H54 (cell line): ENCODE measurements around the gene C1orf116.

ENCODE experiments used
- DNase-seq: peaks from one replicate; pipeline ENCODE4 v3.0.0; 2011; ENCODE audit warnings: low spot score, mixed read lengths; ENCODE audit not compliant: insufficient read length
- FAIRE-seq: peaks from 3 replicates; lab custom pipeline; 2011; peaks lifted over from hg19 to GRCh38; lab: Jason Lieb, UNC
- POLR2A ChIP-seq: IDR thresholded peaks from 2 replicates; pipeline ENCODE4 v1.6.1; 2011; ENCODE audit warnings: low read depth, mild to moderate bottlenecking, low read length

Gene C1orf116

DNA sequence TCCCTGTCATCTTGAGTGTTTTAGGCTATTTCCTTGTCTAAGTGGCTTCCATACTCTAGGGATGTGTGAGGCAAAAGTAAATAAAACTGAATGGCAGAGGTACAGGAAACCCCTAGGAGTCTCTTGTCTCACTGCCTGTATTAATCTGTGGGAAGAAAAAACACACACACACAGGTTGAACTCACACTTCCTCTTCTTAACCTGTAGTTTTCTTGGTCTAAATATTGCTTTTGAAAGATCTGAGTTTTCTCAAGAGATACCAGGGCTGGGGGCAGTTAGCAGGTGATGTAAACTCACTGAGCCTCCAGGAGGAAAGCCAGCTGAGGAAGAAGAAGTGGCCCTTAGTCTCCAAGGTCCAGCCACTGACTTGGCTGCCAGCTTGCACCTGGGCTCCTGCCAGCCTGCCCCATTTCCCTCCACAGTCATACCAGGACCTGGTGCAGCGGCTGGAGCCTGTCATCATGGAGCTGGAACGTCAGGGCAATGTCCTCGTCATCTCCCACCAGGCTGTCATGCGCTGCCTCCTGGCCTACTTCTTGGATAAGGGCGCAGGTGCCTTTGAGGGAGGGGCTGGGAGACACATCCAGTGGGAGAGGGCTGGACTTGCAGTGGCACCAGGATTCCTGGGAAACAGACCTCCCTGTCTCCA lies 37.4 kb upstream of the C1orf116 start:
- FAIRE-seq (no peak), DNase-seq (no peak)
- no peak for TF ChIP-seq POLR2A

DNA sequence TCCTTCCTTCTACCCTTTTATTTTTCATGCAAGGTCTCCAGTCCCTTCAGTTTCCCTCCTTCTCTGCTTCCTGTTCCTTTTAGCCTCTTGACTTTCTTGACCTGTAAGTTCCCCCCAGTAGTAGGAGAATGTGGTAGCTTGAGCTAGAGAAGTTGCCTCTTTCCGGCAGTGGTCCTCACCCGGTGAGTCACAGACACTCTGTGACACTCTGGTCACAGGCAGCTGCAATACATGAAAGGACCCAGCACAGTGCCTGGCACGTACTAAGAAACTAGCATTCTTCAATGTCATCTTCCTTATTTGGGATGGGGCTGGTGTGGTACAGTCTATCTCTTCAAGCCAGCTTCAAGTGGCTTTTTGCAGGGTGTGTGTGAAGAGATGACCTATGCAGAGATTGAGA lies 36.5 kb upstream of the C1orf116 start:
- FAIRE-seq (no peak), DNase-seq (no peak)
- no peak for TF ChIP-seq POLR2A

DNA sequence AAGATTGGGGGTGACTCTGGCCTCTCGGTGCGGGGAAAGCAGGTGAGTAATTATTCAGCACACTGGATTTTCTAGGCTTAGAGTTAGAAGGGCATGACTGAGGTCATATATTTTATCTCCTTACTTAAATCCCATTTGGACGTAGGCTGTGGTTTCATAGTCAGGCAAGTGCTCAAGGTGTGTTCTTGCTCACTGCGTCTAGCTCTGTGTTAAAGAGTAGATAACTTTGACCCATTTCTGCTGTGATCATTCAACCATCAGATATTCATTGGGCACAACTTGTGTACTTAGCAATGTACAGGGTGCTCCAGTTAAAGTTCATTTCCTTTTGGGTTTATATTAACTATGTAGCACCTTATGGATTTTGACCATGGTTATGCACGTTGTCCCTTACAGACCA lies 35.1 kb upstream of the C1orf116 start:
- FAIRE-seq (no peak), DNase-seq (no peak)
- no peak for TF ChIP-seq POLR2A

DNA sequence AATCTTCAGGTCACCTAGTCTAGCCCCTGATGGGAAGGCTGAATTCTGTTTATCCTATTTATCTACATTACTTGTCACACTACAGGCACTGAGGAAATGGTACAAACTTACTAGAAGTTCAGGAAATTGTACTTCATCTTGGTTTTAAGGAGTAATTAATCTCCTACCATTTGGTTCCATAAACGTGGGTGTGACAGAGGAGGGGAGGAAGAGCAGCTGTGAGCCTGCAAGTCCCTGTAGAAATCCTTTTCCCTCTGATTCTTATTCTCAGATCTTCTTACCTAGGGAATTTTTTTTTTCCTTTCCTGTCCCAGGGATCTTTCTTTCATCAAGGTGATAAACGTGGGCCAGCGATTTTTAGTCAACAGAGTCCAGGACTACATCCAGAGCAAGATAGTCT lies 34.6 kb upstream of the C1orf116 start:
- FAIRE-seq = no peak

DNA sequence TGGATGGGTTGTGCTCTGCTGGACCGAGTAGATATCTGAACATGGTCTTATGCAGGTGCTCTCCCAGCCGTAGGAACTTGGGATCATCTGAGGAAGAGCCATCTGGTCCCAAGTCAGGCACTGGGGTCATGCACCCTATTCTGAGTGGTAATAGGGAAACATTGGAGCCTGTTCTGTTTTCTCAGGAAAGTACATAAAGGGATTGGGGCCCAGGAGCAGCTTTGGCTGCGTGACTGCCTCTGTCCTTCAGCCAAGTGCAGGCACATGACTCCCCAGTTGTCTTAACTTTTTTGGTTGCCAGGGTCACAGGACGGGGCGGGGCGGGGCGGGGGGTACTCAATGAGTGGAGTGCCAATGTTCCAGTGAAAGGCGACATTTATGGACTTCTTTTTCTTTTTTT lies 32.0 kb upstream of the C1orf116 start:
- TF ChIP-seq POLR2A = no peak
- FAIRE-seq (no peak), DNase-seq (no peak)

More for the DNA sequence above, 34.6 kb upstream of the C1orf116 start:
- TF ChIP-seq POLR2A = no peak
- no peak for DNase-seq

DNA sequence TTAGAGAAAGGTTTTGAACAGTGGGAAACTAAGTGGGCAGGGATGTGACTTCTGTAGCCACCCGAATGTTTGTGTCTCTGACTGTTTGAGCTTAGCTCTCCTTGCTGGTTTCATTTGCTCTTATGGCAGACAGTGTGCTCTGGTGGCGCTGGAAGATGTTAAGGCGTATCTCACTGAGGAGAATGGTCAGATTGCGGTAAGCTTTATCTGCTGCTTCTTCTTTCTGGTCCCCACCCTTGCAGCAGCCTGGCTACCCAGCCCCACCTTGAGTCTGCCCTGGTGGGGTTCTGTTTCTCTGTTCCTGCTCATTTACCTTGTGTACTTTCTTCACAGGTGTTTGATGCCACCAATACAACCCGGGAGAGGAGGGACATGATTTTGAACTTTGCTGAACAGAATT lies 30.5 kb upstream of the C1orf116 start:
- DNase-seq (no peak), FAIRE-seq (no peak)
- TF ChIP-seq POLR2A = no peak

DNA sequence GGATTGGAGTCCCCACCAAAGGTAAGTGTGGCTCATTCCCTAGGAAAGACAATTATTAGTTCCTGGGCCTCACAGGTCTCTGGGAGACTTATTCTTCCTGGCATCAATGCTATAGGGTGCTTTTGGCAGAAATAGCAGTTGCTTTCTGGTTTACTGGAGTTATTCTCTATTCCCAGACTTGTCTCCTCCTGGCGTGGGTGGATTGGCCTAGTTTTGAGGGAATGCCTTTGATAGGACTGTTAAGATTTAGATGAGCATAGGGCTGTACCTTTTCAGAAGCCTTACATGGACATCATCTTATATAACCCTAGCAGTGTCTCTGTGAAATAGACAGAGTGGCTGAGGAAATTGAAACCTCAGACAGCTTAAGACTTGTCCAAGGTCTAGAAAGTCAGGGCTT lies 29.5 kb upstream of the C1orf116 start:
- no peak for FAIRE-seq
- no peak for TF ChIP-seq POLR2A
- no peak for DNase-seq

DNA sequence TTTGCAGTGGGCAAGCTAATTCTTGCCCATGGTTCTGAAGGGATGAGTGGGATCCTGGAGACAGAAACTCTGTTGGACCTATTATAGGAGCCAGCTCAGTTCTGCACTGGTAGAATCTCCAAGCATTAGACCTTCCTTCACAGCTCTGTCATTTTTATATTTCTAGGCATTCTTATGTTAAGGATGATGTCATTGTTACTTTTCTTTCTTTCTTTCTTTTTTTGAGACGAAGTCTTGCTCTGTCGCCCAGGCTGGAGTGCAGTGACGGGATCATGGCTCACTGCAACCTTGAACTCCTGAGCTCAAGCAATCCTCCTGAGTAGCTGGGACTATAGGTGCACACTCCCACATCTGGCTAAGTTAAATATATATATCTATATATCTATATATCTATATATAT lies 28.0 kb upstream of the C1orf116 start:
- no peak for TF ChIP-seq POLR2A
- FAIRE-seq (no peak), DNase-seq (no peak)

DNA sequence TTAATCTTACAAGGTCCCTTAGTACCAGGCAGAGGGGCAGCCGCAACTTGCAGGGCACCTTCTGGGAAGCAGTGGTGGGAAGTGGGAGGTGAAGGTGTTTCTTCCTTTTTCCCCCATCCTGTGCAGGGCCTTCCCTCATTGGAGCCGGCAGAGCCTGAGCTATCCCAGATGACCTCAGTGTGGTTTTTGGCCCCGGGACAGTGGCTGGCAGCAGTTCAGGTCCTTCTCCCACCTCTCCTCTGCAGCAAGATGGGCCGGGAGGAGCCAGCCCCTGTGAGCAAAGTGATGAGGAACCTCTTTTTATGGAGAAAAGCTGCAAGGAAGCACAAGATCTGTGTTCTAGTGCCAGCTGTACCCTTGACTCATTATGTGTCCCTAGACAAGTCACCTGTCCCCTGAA lies 27.3 kb upstream of the C1orf116 start:
- FAIRE-seq (no peak), DNase-seq (no peak)
- TF ChIP-seq POLR2A = no peak

DNA sequence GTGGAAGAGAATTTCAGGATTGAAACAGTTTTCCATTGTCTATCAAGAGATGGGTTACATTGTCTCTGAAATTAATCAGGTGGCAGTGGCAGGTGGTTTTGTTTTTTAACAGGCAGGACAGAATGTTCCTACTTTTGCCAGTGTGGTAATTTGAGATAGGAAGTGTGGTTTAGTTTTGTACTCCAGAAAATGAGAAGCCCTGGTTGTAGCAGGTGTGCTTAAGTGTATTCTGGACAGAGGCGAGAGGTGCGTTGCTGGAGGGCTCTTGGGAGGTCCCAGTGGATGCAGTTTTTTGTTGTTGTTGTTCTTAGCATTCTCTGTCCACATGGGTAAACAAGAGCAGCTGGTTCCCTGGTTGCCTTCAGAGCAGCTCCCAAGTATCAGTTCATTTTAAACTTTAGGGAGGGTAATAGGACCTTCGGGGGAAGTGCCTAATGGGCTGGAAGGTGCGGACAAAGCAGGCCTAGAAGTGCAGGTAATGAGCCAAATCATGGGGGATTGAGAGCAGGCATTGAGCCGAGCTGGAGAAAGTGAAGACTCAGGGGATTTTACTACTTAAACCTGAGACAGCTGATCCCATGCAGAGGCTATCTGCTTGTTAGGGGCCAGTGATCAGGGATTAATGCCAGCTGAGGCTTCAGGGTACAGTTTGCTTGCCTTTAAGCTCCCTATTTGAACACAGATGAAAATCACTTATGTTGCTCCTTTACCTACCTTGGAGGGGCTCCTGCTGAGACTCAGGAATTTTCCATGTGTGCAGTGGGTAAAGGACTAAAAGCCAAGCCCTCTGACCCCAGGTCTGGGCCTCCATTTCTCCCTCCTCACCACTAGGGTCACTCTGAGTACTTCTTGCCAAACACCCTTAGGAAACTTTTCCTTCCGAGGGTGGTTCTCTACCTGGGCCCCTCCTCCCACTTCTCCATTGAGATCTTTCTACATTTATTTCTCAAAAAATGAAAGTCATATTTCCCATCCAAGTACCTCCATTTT lies 26.6 kb upstream of the C1orf116 start:
- no peak for TF ChIP-seq POLR2A
- no peak for FAIRE-seq
- DNase-seq = no peak

DNA sequence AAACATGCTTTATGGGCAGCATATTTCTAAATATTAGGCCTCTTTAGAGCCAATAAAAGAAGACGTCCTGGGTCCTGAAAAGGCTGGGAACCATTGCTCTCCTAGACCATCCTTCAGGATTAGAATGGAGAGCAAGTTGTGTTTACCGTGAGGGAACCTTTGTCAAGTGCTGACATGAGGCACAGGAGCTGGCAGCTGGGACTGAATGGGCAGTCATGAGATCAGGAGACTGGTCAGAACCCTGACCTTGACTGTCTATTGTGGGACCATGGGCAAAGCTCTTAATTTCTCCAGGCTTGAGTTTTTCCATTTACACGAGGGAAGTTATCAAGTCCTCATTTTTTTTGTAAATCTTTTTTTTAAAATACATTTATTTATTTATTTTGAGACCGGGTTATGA lies 25.7 kb upstream of the C1orf116 start:
- FAIRE-seq = no peak
- TF ChIP-seq POLR2A = no peak
- DNase-seq = no peak

DNA sequence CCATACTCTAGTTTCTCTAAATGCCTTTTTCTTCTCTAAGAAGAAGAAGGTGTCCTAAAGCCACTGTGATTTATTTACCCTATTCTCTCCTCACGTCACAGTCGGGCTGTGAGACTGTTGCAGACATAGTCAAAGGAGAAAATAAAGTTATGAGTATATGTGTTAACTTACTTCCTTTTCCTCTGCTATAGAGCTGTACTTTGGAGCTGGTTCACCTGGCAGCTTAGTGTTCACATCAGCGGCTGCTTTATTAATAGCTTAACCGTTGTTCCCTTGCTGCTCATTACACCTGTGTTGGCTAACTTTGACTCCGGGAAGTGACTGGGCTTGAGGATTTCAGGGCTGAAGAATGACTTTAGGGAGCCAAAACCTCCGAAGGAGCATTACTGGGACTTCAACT lies 24.1 kb upstream of the C1orf116 start:
- DNase-seq (no peak), FAIRE-seq (no peak)
- TF ChIP-seq POLR2A = no peak

DNA sequence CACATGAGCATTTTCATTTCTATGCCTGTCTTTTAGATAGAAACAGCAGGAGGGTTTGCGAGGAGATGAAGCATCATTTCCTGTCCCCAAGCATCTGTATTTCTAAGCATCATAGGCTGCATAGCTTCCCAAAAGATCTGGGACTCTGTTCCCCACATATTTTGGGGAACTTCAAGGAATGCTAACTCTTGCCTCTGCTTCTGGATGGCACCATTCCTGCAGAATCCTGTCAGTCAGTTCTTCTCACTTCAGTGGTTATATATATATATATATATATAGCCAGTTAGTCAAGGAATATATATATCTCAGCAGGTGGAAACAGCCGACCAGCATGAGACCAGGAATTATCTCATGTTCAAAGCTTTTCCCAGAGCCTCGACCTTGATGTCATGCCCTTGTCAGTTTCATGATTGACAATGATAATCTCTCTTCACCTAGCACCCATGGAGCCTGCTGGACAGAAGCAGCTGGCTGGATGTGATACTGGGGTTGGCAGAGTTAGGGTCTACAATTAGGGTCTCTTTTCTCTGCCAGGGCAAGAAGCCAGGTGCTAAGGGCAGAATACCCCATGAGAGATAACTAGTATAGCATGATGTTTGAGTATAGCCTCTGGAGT lies 22.9 kb upstream of the C1orf116 start:
- no peak for TF ChIP-seq POLR2A
- FAIRE-seq = no peak

DNA sequence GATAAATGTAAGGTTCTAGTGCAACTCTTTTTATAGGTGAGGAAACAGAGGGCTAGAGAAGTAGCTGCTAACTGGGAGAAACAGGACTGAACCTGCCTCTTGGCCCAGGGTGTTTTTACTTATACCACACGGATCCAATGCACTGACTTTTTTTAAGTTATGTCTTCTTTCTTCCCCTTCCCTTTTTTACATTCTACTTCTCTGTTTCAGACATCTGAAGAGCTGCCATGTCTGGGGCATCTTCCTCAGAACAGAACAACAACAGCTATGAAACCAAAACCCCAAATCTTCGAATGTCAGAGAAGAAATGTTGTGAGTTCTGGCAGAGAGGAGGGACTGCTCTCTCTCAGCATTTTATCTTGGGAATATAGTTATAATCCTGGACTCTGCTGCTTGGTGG lies 21.9 kb upstream of the C1orf116 start:
- no peak for TF ChIP-seq POLR2A
- FAIRE-seq (no peak), DNase-seq (no peak)

More for the DNA sequence above, 22.9 kb upstream of the C1orf116 start:
- no peak for DNase-seq
